ENCODE results near the gene ACTL7A. TPM values are rescaled to one million over a fixed set of nuclear protein-coding genes. Genes with fewer than 3 reads are reported as not detected.

ACTL7A gene
- total RNA-seq, 1 experiment from 2014 or later, result not detected

GRCh38 chr9:108903420-108904103, 41.5 kb downstream of the ACTL7A start:
- DNase-seq, result no peak
- no peak for TF ChIP-seq CTCF (IDR thresholded peaks at IDR 0.05; ENCODE audit: unreplicated experiment)
- H3K27me3 Mint-ChIP-seq (ENCODE audit: unreplicated experiment), result no peaks in the 10 kb centered on the region
- no peak overlapping the region for H3K27ac Mint-ChIP-seq (ENCODE audit: unreplicated experiment)
- intact Hi-C loops (cut with micrococcal nuclease; ENCODE audit: unreplicated experiment), result no loop called here
- CTCF ChIA-PET, result no interaction called here
- BruUV-seq (replicated peaks), result no TSS peak
- H3K4me3 Mint-ChIP-seq (ENCODE audit: low read depth, unreplicated experiment), result no peak overlapping the region
- H3K36me3 Mint-ChIP-seq (ENCODE audit: insufficient read depth, unreplicated experiment), result peaks cover 8% of the 10 kb centered on the region
- no peaks in the 10 kb centered on the region for H3K4me1 Mint-ChIP-seq (ENCODE audit: low read depth, unreplicated experiment)
- no peaks in the 10 kb centered on the region for H3K9me3 Mint-ChIP-seq (ENCODE audit: low read depth, unreplicated experiment)

GRCh38 chr9:108904161-108904560, 42.1 kb downstream of the ACTL7A start:
- Mint-ChIP-seq H3K27ac (ENCODE audit: unreplicated experiment) (no peak overlapping the region), H3K4me3 (ENCODE audit: low read depth, unreplicated experiment) (no peak overlapping the region), H3K36me3 (ENCODE audit: insufficient read depth, unreplicated experiment) (peaks cover 8% of the 10 kb centered on the region), H3K4me1 (ENCODE audit: low read depth, unreplicated experiment) (no peaks in the 10 kb centered on the region), H3K9me3 (ENCODE audit: low read depth, unreplicated experiment) (no peaks in the 10 kb centered on the region), H3K27me3 (ENCODE audit: unreplicated experiment) (no peaks in the 10 kb centered on the region)
- DNase-seq, result no peak
- BruUV-seq (replicated peaks), result no TSS peak
- CTCF ChIA-PET, result interaction anchor here (0.7 kb wide), 1 partner anchor 430 kb away, joined by 4 read pairs; no protein-coding TSS in a partner anchor
- TF ChIP-seq CTCF (IDR thresholded peaks at IDR 0.05; ENCODE audit: unreplicated experiment), result no peak
- intact Hi-C loops (cut with micrococcal nuclease; ENCODE audit: unreplicated experiment), result no loop called here

- H3K27me3 Mint-ChIP-seq (ENCODE audit: unreplicated experiment), result no peaks in the 10 kb centered on the region
These were observed 43.4 kb downstream of the ACTL7A start for GRCh38 chr9:108905494-108905893.

GRCh38 chr9:108910402-108910801, 48.3 kb downstream of the ACTL7A start:
- no peaks in the 10 kb centered on the region for H3K9me3 Mint-ChIP-seq (ENCODE audit: low read depth, unreplicated experiment)

More at GRCh38 chr9:108905494-108905893, 43.4 kb downstream of the ACTL7A start:
- no peak for DNase-seq
- TF ChIP-seq CTCF (IDR thresholded peaks at IDR 0.05; ENCODE audit: unreplicated experiment), result no peak
- CTCF ChIA-PET, result no interaction called here
- Mint-ChIP-seq H3K4me1 (ENCODE audit: low read depth, unreplicated experiment) (no peaks in the 10 kb centered on the region), H3K9me3 (ENCODE audit: low read depth, unreplicated experiment) (no peaks in the 10 kb centered on the region), H3K36me3 (ENCODE audit: insufficient read depth, unreplicated experiment) (peaks cover 5% of the 10 kb centered on the region), H3K4me3 (ENCODE audit: low read depth, unreplicated experiment) (no peak overlapping the region), H3K27ac (ENCODE audit: unreplicated experiment) (no peak overlapping the region)
- intact Hi-C loops (cut with micrococcal nuclease; ENCODE audit: unreplicated experiment), result no loop called here
- no TSS peak for BruUV-seq (replicated peaks)

More at GRCh38 chr9:108910402-108910801, 48.3 kb downstream of the ACTL7A start:
- BruUV-seq (replicated peaks), result no TSS peak
- TF ChIP-seq CTCF (IDR thresholded peaks at IDR 0.05; ENCODE audit: unreplicated experiment), result no peak
- H3K27ac Mint-ChIP-seq (ENCODE audit: unreplicated experiment), result no peak overlapping the region
- no peaks in the 10 kb centered on the region for H3K27me3 Mint-ChIP-seq (ENCODE audit: unreplicated experiment)
- no peak for DNase-seq
- no peak overlapping the region for H3K4me3 Mint-ChIP-seq (ENCODE audit: low read depth, unreplicated experiment)
- CTCF ChIA-PET, result interaction anchor here (0.7 kb wide), 1 partner anchor 637 kb away, joined by 4 read pairs; no protein-coding TSS in a partner anchor
- H3K36me3 Mint-ChIP-seq (ENCODE audit: insufficient read depth, unreplicated experiment), result peaks cover 5% of the 10 kb centered on the region
- intact Hi-C loops (cut with micrococcal nuclease; ENCODE audit: unreplicated experiment), result no loop called here
- H3K4me1 Mint-ChIP-seq (ENCODE audit: low read depth, unreplicated experiment), result no peaks in the 10 kb centered on the region

Data from Calu3 (cell line).